HG02571 (cell line): ENCODE data around the gene HFM1.

ENCODE experiments used
- ATAC-seq: cut with Tn5 transposase; IDR thresholded peaks from one replicate; pipeline ENCODE4 v1.9.1; 2021; ENCODE audit warnings: mild to moderate bottlenecking, moderate library complexity; ENCODE audit not compliant: unreplicated experiment

The HFM1 gene

DNA sequence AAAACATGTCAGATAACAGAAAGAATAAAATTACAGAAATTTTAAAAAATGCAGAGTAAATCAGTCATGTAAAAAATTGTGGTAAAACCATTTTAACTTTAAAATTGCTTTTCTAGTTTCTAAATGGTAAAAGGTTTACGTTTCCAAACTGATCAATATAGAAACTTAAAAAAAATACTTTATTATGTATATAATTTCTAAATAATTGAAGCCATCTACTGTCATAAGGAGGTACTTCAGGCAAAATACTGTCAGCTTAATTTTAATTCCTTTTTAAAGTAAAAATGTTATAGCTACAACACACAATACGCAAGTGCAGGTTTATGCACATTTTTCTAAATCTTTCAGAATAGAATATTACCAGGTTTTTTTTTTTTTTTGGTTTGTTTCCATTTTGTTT lies 159.9 kb downstream of the HFM1 start:
- ATAC-seq: no peak

GRCh38 chr1:91243171-91243570 lies 161.5 kb downstream of the HFM1 start:
- no peak for ATAC-seq

DNA sequence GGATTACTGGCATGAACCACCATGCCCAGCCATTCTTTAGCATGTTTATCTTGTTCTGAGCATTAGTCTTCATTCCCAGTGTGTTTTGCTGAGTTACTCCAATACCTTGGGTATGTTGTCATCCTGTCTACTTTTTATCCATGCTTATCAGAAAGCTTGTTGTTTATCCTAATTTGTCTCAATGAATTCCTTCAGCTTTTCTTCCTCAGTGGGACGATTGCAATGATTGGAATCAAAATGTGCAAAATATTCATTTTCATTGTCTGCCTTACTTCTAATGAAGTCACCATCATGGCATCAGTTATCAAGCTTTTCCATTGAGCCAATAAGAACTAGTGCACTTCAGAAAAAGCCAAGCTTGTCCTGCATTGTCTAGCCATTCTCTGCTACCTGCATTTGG lies 170.5 kb downstream of the HFM1 start:
- no peak for ATAC-seq

- ATAC-seq: no peak
Measured at GRCh38 chr1:91226741-91227140, 177.9 kb downstream of the HFM1 start.

DNA sequence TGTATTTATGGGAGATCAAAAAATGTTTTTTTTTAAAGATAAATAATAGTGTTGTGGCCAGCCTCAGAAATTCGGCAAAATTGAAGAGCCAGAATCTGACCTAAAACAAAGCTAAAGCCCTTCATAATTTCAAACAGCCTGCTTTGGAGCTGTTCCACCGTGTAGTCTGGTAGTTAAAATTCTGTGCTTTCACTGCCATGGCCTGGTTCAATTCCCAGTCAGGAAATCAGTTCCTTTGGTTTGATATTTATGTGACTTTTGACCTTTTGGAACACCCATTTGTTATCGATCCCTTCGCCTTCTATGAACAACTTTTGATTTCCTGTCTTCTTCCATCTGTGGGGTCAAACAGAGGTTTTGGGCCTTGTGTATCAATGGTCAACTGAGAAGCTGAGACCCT lies 179.8 kb downstream of the HFM1 start:
- no peak for ATAC-seq

- ATAC-seq: no peak
Measured at GRCh38 chr1:91221017-91221416, 183.6 kb downstream of the HFM1 start.

DNA sequence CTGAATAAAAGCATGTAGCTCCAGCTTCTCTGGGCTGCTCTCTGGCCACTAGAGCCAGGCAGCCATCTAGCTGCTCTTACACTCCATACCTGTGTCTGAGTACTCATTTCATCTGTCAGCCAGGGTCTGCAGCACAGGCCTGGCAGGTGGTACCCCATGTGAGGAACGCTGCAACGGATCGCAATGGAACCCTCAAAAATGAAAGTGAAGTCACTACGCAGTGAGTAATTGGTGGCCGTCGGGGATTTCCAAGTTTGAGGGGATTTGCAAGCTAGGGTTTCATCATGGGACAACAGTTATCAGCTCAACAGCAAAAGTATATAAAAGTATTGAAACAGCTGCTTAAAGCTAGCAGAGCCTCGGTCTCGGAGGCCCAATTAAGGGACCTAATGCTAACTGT lies 186.7 kb downstream of the HFM1 start:
- no peak for ATAC-seq
